Mononuclear cell (primary cell): Measurements from ENCODE around the gene PDLIM1. TPM values are rescaled to one million over a fixed set of nuclear protein-coding genes. Genes with fewer than 3 reads are reported as not detected.

Source experiments
- H3K27me3 ChIP-seq: 2 replicates; pipeline ENCODE4 v1.6.0; 2011; ENCODE audit warnings: low read length, control low read depth; ENCODE audit not compliant: insufficient read depth
- H3K4me1 ChIP-seq: 2 replicates; pipeline ENCODE4 v1.5.1; 2011; ENCODE audit warnings: mild to moderate bottlenecking, low read length, control low read depth; ENCODE audit not compliant: insufficient read depth
- H3K4me3 ChIP-seq: 2 replicates; pipeline ENCODE4 v1.5.1; 2011; ENCODE audit warnings: mild to moderate bottlenecking, low read length, moderate library complexity
- H3K9me3 ChIP-seq: 2 replicates; pipeline ENCODE4 v1.5.1; 2011; ENCODE audit warnings: low read depth, mild to moderate bottlenecking, control low read depth, low read length
- total RNA-seq: library from RNA; depleted of rRNA; stranded (reverse); fragments of >200 nt; gene quantifications from one replicate; pipeline ENCODE4 v1.2.3, GENCODE V29; 2012

PDLIM1 gene
- total RNA-seq, 1 donor = 19.9 TPM

DNA sequence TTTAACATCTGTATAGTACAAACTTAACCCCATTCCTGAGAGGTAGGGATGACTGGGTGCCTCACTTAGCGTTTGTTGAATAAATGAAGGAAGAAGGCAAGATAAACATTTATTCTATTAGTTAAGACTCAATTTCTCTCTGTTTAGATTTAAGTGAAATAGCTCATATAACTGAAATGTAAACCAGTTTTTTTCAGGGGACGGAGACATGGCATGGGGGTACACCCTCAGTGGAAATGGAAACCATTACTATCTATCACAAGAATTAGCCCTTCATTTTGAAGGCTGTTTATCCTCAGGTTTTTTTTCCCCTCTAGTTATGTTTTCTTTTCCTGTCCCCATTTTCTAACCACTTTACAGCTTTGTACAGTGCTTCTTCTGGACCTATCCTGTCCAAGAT, 35.6 kb upstream of the PDLIM1 start:
- H3K4me3 ChIP-seq = no peak overlapping the region
- no peaks in the 10 kb centered on the region for H3K4me1 ChIP-seq
- H3K27me3 ChIP-seq = no peaks in the 10 kb centered on the region
- H3K9me3 ChIP-seq = no peaks in the 10 kb centered on the region

DNA sequence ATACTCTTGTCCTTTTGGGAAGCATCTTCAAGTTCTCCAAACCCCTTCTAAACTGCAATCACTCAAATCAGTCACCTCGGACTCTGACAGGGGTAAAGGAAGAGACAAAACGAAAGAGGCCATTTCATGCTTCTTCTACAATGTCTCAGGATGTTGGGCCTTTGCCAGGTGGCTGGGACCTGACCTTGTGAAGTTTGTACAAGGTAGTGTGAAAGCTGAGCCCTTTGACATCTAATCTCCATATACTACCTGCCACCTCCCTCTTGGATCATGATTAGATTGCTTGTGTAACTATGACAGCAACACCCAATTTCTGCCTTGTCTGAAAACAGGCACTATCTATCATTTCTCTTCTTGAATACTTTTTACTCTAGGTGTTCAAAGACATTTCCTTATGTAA, 35.1 kb upstream of the PDLIM1 start:
- Histone ChIP-seq H3K4me1 (no peaks in the 10 kb centered on the region), H3K9me3 (no peaks in the 10 kb centered on the region), H3K27me3 (no peaks in the 10 kb centered on the region), H3K4me3 (no peak overlapping the region)

DNA sequence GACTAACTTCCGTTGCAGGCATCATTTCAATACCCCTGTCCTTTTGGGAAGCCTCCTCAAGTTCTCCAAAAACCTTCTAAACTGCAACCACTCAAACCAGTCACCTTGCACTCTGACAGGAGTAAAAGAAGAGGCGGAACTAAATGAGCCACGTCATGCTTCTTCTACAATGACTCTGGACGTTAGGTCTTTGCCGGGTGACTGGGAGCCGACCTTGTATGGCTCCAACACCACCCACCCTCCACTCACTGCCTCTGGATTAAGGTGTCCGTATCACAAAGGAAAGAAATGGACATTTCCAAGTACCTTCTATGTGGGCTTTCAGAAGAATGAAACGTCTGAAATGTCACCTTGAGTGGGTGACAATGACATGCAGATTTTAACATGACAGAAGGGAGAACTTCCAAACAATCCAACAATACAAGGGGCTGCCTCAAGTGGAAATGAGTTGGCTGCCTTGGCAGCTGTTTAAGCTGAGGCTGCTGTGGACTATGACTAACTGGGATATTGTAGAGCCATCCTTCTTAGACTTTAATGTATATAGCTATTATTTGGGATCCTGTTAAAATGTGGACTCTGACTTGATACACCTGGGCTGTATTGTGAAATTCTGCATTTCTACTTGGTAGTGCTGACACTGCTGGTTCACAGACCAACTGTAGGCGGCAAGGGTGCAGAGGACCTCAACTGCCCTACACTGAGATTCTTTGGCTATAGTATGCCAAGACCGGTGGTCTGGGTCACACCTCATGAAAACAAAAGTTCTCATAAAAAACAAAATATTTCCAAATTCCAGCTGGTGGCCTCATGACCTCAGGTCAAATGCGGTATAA, 33.8 kb upstream of the PDLIM1 start:
- H3K4me1 ChIP-seq = no peaks in the 10 kb centered on the region
- H3K4me3 ChIP-seq = no peak overlapping the region
- H3K9me3 ChIP-seq = no peaks in the 10 kb centered on the region
- H3K27me3 ChIP-seq = no peaks in the 10 kb centered on the region

DNA sequence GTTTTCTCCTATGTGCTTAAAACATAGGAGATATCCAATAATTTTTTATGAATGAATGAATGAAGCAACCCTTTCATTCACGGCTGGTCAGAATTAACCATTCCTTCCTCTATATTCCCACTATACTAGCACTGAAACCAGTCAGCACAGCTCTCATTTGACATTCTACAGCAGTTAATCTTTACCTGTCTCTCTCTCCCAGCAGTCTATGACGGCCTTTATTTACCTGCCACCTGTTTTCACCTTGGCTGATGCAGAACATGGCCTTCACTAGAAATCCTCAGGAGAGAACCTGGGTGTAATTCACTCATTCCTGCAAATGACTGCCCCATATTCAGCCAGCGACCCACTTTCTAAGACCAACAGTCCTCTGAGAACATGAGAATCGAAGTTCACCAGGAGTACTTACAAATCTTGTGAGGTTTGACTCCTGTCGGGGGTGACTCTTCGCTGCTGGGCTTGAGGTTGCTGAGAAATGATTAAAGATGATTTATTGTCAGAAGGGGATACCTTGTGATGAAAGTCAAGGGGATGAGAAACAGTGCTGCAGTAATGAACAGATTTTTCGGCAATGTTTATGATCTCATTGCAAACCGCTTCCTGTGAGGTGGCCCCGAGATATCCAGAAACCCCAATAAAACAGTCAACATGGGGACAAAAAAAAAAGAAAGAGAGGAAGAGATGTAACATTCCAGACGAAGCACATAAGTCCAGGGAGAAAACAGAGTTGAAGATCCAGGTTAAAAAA, 30.9 kb upstream of the PDLIM1 start:
- no peak overlapping the region for H3K4me3 ChIP-seq
- no peaks in the 10 kb centered on the region for H3K9me3 ChIP-seq
- no peaks in the 10 kb centered on the region for H3K4me1 ChIP-seq
- H3K27me3 ChIP-seq = no peaks in the 10 kb centered on the region

DNA sequence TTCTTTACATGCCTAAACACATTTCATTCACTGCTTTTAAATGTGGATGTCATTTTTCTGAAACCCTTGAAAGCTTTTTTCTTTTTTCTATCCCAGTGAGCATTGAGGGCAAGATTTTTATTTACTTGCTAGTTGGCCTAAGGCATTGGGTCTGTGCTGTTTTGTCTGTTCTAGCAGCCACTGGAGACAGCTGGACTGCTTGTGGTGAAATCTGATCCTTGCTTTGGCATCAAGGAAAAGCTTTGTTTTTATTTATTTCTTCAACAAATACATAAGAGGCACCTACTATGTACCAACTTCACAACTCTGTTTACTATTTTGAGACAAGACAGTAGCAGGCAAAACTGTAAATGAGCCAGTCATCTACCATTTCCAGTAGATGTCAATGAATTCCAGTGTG, 28.4 kb upstream of the PDLIM1 start:
- Histone ChIP-seq H3K9me3 (no peaks in the 10 kb centered on the region), H3K27me3 (no peaks in the 10 kb centered on the region), H3K4me3 (no peak overlapping the region), H3K4me1 (no peaks in the 10 kb centered on the region)

DNA sequence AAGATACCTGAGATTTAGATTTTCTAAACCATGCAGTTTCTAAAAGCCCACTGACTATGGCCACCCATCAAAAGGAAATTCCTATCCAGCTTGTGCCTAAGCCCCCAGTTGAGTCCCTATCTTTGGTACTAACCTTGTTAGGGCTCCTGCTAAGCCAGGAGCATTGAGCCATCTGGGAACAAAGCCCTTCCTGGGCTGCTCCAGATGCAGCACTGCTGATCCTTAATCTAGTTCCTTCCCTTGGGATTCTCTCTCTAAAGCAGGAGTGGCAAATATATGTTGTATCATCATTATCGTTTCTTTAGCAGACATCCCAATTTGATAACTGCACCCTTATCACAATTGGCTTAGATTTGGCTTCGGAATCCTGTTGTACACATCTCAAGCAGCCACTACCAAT, 24.7 kb upstream of the PDLIM1 start:
- peaks cover 1% of the 10 kb centered on the region for H3K4me1 ChIP-seq
- H3K9me3 ChIP-seq = no peaks in the 10 kb centered on the region
- H3K27me3 ChIP-seq = no peaks in the 10 kb centered on the region
- H3K4me3 ChIP-seq = no peak overlapping the region

DNA sequence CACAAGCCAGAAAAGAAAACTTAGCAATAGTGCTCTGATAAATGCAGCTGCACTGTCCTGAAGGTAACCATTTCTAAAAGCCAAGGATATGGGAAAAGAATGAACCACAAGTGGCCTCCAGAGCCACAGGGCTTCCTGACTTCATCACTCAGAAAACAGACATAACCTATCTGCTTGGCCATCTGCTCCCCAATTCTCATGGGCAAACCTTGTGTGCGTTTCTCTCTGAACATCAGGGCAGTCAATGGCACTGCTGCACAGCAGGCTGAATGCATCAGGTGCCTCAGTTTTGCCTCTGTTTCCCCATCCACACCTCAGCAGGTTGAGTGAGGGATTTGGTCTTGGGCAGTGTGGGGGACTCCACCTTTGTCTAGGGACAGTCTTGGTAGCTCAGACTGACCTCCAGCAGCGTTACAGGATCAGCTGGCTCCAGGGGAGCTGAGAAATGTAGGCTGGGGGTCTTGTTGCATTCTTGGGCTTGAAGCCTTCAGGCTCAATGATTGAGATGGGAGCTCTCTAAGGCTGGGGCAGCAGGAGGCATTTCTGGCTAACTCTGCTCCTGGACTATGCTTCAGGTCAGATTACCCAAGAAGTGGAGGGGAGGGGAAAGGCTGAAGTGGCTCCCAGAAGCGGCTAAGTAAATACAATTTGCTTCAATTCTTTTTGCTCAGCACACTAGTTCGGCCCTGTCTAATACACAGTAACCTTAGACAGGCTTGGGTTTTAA, 23.6 kb upstream of the PDLIM1 start:
- Histone ChIP-seq H3K4me1 (peaks cover 3% of the 10 kb centered on the region), H3K9me3 (no peaks in the 10 kb centered on the region), H3K27me3 (no peaks in the 10 kb centered on the region), H3K4me3 (no peak overlapping the region)

DNA sequence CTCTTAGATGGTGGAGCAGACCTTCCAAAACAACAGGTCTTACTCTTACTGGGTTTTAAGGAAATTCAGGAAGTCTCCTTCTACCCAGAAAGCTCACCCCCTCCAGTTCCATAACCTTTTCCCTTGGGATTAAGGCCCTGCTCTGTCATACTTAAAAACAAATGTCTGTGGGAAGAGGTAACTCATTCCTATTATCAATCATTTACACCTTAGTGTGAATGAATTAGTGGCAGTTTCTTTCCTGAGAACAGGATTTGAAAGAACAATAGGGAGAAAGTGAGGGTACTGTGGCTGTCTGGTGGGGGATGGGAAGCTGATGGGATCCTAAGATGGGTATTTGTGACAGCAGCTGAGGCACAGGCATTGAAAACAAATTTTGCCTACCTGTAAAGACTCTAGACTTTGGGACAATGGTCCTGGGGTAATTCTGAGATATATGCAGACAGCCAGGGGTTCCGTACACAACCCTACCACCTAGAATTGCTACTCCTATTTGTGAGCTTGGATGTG, 22.2 kb upstream of the PDLIM1 start:
- H3K9me3 ChIP-seq = no peaks in the 10 kb centered on the region
- no peaks in the 10 kb centered on the region for H3K27me3 ChIP-seq
- H3K4me1 ChIP-seq = peaks cover 3% of the 10 kb centered on the region
- no peak overlapping the region for H3K4me3 ChIP-seq

DNA sequence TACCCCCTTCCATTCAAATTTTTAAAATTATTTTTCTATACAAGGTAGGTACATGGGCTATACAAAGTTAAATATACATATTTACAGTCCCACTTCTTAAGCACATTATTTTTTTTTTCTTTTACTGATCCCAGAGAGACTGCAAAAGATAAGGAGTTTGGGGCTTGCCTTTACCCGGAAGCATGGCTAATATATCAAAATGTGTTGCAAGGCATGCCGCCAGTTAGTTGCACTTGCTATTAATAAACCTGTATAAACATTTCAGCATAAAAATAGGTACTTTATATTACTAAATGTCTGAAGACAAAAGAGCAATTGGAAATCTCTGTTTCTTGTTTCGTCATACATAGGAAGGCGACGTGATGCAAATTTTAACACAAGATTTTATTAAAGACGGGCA, 21.5 kb upstream of the PDLIM1 start:
- no peaks in the 10 kb centered on the region for H3K27me3 ChIP-seq
- H3K4me1 ChIP-seq = peaks cover 3% of the 10 kb centered on the region
- H3K9me3 ChIP-seq = no peaks in the 10 kb centered on the region
- H3K4me3 ChIP-seq = no peak overlapping the region

DNA sequence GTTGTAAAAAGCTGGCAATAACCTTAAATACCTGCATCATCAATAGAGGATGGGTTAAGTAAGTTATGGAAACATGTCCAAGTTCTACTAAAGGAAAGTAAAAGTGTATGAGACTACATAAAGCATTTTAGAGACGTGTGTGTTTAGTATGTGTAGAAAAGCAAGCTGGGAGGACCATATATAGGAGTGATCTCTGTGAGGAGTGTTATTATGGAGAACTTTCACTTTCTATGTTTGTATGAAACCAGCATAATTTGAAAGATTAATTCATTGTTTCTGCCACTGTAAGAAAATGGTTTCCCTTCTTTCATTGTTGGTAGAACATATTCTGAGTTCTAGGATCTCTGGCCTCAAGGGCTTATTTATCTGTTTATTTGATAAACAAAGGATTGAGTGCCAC, 19.2 kb upstream of the PDLIM1 start:
- Histone ChIP-seq H3K4me3 (no peak overlapping the region), H3K9me3 (no peaks in the 10 kb centered on the region), H3K27me3 (no peaks in the 10 kb centered on the region), H3K4me1 (peaks cover 3% of the 10 kb centered on the region)

DNA sequence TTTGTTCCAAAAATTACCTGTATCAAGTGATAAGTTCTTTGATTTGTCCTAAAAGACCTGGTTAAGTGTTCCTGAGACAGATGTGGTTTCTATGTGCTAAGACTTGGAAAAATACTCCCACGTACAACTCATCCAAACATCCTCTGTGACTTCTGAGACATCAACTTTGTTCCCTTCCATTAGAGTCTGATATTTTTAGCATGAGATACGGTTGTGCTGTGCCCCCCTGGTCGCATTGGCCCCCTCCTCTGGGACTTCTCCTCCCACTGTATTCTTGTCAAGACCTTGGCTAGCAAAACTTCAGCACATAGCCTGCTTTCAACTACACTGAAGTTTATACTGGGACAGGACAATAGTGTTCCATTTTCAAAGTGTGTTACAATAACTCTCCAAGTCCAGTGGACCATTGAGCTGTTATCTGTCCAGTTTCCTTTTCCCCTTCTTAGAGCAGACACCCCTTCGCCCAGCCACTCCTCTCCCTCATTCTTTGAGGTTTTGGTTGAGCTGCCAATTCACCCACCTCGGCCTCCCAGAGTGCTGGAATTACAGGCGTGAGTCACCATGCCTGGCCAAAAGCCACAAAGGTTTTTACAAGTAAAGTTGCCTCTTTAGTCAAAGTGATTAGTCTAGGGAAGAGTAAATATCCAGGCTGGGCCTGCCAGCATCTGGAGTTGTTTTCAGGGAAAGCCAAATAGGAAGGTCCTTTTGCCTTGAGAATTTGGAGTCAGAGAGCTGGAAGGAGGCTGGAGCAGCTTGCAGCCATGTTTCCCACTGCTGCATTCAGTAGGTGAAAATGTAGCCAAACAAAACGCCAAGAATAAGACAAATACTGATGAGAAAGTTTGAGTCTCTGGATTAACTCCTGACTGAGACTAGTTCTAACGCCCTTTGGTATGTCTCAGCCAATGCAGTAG, 17.8 kb upstream of the PDLIM1 start:
- Histone ChIP-seq H3K4me3 (no peak overlapping the region), H3K9me3 (no peaks in the 10 kb centered on the region), H3K27me3 (no peaks in the 10 kb centered on the region), H3K4me1 (peaks cover 3% of the 10 kb centered on the region)

DNA sequence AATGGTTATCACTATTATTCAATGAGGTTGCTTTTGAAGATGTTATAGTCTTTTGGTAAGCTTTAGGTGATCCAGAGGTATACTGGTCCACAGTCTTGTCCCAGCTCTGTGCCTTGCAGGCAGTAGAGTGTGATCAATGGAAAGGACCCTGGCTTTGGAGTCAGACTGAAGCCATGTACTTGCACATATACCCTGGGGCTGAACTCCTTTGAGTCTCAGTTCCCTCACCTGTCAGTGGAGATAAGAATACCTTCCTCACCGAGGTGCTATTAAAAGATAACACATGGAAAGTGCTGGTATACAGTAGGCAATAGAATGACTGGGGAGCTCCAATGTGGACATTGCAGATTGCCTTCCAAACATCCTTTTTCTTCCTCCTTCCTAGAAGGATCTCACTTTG, 16.0 kb upstream of the PDLIM1 start:
- Histone ChIP-seq H3K27me3 (no peaks in the 10 kb centered on the region), H3K9me3 (no peaks in the 10 kb centered on the region), H3K4me3 (no peak overlapping the region), H3K4me1 (peaks cover 3% of the 10 kb centered on the region)

DNA sequence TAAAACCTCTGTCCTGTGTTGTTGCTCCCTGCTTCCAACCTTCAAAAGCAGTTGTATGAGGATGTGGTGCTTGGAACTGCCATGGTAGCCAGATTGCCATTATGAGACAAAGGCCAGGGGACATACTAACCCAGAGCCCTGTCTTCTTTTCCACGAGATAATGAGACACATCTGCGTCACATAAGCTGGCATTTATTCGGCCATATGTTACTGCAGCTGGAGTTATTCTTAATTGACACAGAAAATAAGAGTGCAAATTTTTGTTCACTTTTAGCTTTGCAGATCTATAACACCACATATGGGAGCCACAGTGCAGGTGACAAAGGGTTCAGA, 15.5 kb upstream of the PDLIM1 start:
- H3K9me3 ChIP-seq = no peaks in the 10 kb centered on the region
- H3K4me1 ChIP-seq = peaks cover 3% of the 10 kb centered on the region
- no peak overlapping the region for H3K4me3 ChIP-seq
- no peaks in the 10 kb centered on the region for H3K27me3 ChIP-seq

DNA sequence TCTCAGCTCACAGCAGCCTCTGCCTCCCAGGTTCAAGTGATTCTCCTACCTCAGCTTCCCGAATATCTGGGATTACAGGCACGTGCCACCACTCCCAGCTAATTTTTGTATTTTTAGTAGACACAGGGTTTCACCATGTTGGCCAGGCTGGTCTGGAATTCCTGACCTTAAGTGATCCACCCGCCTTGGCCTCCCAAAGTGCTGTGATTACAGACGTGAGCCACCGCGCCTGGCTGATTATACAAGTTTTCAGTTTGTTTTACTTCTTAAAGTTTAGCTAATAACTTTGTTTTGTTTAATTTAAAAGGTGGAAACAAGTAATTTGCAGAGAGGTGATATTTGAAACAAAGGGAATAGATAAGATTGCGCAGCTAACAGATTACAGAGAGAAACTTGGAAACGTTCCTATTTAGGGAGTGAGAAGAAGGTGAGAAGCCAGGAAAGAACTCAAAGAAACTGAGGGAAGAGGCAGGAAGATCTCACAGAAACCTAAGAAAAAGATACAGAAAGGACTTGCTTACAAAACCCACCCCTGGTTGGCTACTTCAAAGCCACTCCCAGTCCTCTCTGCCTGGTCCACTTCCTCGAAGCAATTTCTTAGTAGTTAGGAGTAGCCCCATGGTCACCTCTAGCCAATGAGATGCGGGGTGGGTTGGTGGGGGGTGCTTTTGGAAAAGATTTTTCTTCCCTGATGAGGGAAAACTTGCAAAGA, 15.0 kb upstream of the PDLIM1 start:
- Histone ChIP-seq H3K4me1 (peaks cover 3% of the 10 kb centered on the region), H3K9me3 (no peaks in the 10 kb centered on the region), H3K27me3 (no peaks in the 10 kb centered on the region), H3K4me3 (no peak overlapping the region)
